GM12873 (cell line): ENCODE results near the gene TSC22D1.

Source experiments
- CTCF ChIP-seq: IDR thresholded peaks from 2 replicates; pipeline ENCODE4 v1.5.1; 2012; ENCODE audit warnings: low read depth, mild to moderate bottlenecking, moderate library complexity, low read length, control low read depth; ENCODE audit not compliant: insufficient read depth; ENCODE audit errors: missing control alignments

The TSC22D1 gene

DNA sequence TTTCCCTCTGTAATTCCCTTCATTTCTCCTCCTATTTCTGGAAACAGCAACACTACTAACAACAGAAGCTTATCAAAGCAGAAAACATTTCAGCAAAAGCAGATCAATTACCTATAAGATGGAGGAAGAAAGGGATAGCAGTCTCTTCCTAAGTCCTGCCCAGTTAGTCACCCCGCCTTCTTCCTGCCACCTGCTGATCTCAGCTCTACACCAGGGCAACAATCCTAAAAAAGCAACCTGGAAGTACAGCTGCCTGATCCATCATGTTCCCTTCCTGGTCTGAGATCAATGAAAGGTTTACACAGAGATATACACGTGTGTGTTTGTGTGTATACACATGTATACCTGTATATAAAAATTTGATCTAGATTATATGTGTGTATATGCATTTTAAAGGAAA lies 59.4 kb downstream of the TSC22D1 start:
- no peak for TF ChIP-seq CTCF

GRCh38 chr13:44514278-44514677 lies 61.9 kb downstream of the TSC22D1 start:
- no peak for TF ChIP-seq CTCF

DNA sequence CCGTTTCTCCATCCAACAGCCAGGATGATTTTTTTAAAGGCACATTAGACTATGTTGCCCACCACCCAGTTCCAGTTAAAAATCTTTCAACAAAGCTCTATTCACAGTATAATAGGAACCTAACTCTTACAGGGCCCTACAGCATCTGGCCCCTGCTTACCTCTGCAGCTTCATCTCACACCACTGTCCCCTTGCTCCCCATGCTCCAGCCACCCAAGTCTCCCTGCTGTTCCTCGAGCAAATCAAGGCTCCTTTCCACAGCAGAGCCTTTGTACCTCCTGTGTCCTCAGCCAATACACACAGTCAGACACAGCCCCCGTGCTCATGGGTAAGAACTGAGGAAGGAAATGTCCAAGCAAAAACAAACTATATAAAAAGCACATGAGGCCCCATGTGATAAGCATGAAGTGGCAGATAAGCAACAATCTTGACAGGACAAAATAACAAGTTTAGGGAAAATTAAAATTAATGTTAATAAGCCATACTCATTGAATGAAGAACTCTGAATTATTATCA lies 67.5 kb downstream of the TSC22D1 start:
- no peak for TF ChIP-seq CTCF

DNA sequence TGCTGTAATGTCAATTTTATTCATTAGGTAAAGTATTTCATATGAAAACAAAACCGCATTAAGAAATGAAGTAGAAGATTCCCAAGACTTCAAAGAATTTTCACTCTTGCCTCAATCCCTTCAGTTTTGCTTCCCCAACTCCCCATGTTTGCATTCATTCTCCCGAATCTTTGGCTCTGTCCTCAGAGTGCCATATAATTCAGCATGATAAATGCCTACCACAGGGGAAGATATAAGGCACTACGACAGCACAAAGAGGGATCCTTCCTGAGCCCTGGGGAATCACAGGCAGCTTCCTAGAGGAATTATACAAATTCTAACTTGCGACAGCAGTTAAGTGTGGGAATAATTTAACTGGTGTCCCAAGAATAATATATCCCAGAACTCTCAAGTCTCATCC lies 68.5 kb downstream of the TSC22D1 start:
- no peak for TF ChIP-seq CTCF

GRCh38 chr13:44506719-44507118 lies 69.4 kb downstream of the TSC22D1 start:
- TF ChIP-seq CTCF = no peak

DNA sequence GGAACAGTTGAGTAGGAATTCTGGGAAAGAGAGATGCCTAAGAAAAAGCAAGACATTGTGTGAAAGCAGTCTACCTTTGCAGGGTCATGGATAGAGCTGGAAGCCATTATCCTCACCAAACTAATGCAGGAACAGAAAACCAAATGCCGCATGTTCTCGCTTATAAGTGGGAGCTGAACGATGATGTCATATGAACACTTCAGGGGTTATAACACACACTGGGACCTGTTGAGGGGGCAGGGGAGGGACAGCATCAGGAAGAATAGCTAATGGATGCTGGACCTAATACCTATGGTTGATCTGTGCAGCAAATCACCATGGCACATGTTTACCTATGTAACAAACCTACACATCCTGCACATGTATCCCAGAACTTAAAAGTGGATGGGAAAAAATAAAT lies 69.9 kb downstream of the TSC22D1 start:
- no peak for TF ChIP-seq CTCF

- TF ChIP-seq CTCF = no peak
These were observed 72.0 kb downstream of the TSC22D1 start for GRCh38 chr13:44504116-44504515.

GRCh38 chr13:44498969-44499368 lies 77.2 kb downstream of the TSC22D1 start:
- TF ChIP-seq CTCF = no peak
